RWPE1 (cell line): ENCODE results near the gene TRAPPC3.

Experiments
- CTCF ChIA-PET: fragments of 350-600 bp; sonication (Branson Sonifier 250); formaldehyde crosslinking; extraction: SDS; loops from one replicate; lab custom pipeline; 2021; lab: Yijun Ruan, JAX
- POLR2A ChIA-PET: fragments of 400-600 bp; formaldehyde crosslinking; extraction: SDS; loops from one replicate; lab custom pipeline; 2020; ENCODE audit warnings: antibody characterized with exemption; ENCODE audit not compliant: low non-redundant PET; lab: Yijun Ruan, JAX
- DNase-seq: peaks from one replicate; pipeline ENCODE4 v3.0.0; 2012; ENCODE audit warnings: low spot score
- H3K27ac ChIP-seq: fragments of 450-650 bp; 2 replicates; pipeline ENCODE4 v1.5.1; 2017
- CTCF ChIP-seq: fragments of 450-650 bp; conservative IDR thresholded peaks from 2 replicates; pipeline ENCODE4 v1.5.1; 2017; ENCODE audit warnings: low read depth, mild to moderate bottlenecking

Gene TRAPPC3

GRCh38 chr1:36133484-36133883 is 15.8 kb downstream of the TRAPPC3 start:
- ChIA-PET POLR2A (interaction anchor here (0.6 to 0.7 kb wide), 2 partner anchors 63 to 254 kb away, joined by 3 to 4 read pairs; no protein-coding TSS in a partner anchor), CTCF (interaction anchor here (1.7 kb wide), 1 partner anchor 16 kb away, joined by 6 read pairs; no protein-coding TSS in a partner anchor)
- H3K27ac ChIP-seq = peak overlapping the region; percentile 84
- DNase-seq = peak; percentile 96
- no peak for TF ChIP-seq CTCF

GRCh38 chr1:36132029-36132428 is 17.3 kb downstream of the TRAPPC3 start:
- no peak for DNase-seq
- TF ChIP-seq CTCF = no peak
- POLR2A ChIA-PET = no interaction called here
- H3K27ac ChIP-seq = peak overlapping the region; percentile 84; the same call in 1 of the 2 replicates
- CTCF ChIA-PET = no interaction called here

GRCh38 chr1:36128905-36129206 is 20.4 kb downstream of the TRAPPC3 start:
- ChIA-PET POLR2A (no interaction called here), CTCF (no interaction called here)
- no peak for DNase-seq
- no peak for TF ChIP-seq CTCF
- H3K27ac ChIP-seq = no peak overlapping the region; the same call in 1 of the 2 replicates

- no peak for DNase-seq
- CTCF ChIA-PET = no interaction called here
Measured at GRCh38 chr1:36128126-36128904, 21.0 kb downstream of the TRAPPC3 start.

GRCh38 chr1:36126797-36127500 is 22.3 kb downstream of the TRAPPC3 start:
- no peak overlapping the region for H3K27ac ChIP-seq
- CTCF ChIA-PET = interaction anchor here (0.7 kb wide), 1 partner anchor 302 kb away, joined by 4 read pairs; no protein-coding TSS in a partner anchor
- DNase-seq = no peak
- POLR2A ChIA-PET = no interaction called here
- TF ChIP-seq CTCF = no peak

More at GRCh38 chr1:36128126-36128904, 21.0 kb downstream of the TRAPPC3 start:
- TF ChIP-seq CTCF = no peak
- no peak overlapping the region; the same call in 1 of the 2 replicates for H3K27ac ChIP-seq
- POLR2A ChIA-PET = no interaction called here

GRCh38 chr1:36126005-36126716 is 23.1 kb downstream of the TRAPPC3 start:
- no peak overlapping the region for H3K27ac ChIP-seq
- POLR2A ChIA-PET = no interaction called here
- CTCF ChIA-PET = no interaction called here
- no peak for DNase-seq
- no peak for TF ChIP-seq CTCF
